HEK293T (cell line): ENCODE data around the gene DENND1B.

Source experiments
- CTCF ChIA-PET: fragments of 350-600 bp; formaldehyde crosslinking; extraction: SDS; loops from one replicate; lab custom pipeline; 2021; ENCODE audit warnings: antibody characterized with exemption, inconsistent platforms; lab: Yijun Ruan, JAX
- POLR2A ChIA-PET: fragments of 350-600 bp; formaldehyde crosslinking; extraction: SDS; loops from one replicate; lab custom pipeline; 2020; ENCODE audit warnings: antibody characterized with exemption, inconsistent platforms; lab: Yijun Ruan, JAX
- DNase-seq: peaks from one replicate; pipeline ENCODE4 v3.0.0; 2012; ENCODE audit warnings: mixed read lengths; ENCODE audit errors: extremely low spot score
- ARNT ChIP-seq: fragments of 450-650 bp; IDR thresholded peaks from 2 replicates; pipeline ENCODE4 v1.6.1; 2017; ENCODE audit warnings: mild to moderate bottlenecking
- BHLHE40 ChIP-seq: fragments of 450-650 bp; IDR thresholded peaks from 2 replicates; pipeline ENCODE4 v1.6.1; 2016; ENCODE audit warnings: mild to moderate bottlenecking, moderate library complexity, borderline replicate concordance
- CTBP1 ChIP-seq: fragments of 450-650 bp; IDR thresholded peaks from 2 replicates; pipeline ENCODE4 v1.6.1; 2016; ENCODE audit warnings: borderline replicate concordance
- ELF4 ChIP-seq: fragments of 450-650 bp; IDR thresholded peaks from 2 replicates; pipeline ENCODE4 v1.6.1; 2017; ENCODE audit warnings: antibody characterized with exemption
- FOXA1 ChIP-seq: fragments of 450-650 bp; IDR thresholded peaks from 2 replicates; pipeline ENCODE4 v1.6.1; 2016; ENCODE audit warnings: mild to moderate bottlenecking
- FOXK2 ChIP-seq: fragments of 450-650 bp; IDR thresholded peaks from 2 replicates; pipeline ENCODE4 v1.6.1; 2016; ENCODE audit warnings: mild to moderate bottlenecking
- FOXM1 ChIP-seq: fragments of 450-650 bp; IDR thresholded peaks from 2 replicates; pipeline ENCODE4 v1.6.1; 2017; ENCODE audit warnings: mild to moderate bottlenecking, borderline replicate concordance
- HDGF ChIP-seq: fragments of 450-650 bp; IDR thresholded peaks from 2 replicates; pipeline ENCODE4 v1.6.1; 2017; ENCODE audit warnings: antibody characterized with exemption, borderline replicate concordance
- L3MBTL2 ChIP-seq: fragments of 450-650 bp; conservative IDR thresholded peaks from 2 replicates; pipeline ENCODE4 v1.6.1; 2016; ENCODE audit warnings: mild to moderate bottlenecking
- LEF1 ChIP-seq: fragments of 450-650 bp; IDR thresholded peaks from 2 replicates; pipeline ENCODE4 v1.6.1; 2017; ENCODE audit warnings: mild to moderate bottlenecking, borderline replicate concordance
- NFRKB ChIP-seq: fragments of 450-650 bp; IDR thresholded peaks from 2 replicates; pipeline ENCODE4 v1.6.1; 2016; ENCODE audit warnings: mild to moderate bottlenecking, moderate library complexity
- PKNOX1 ChIP-seq: fragments of 450-650 bp; IDR thresholded peaks from 2 replicates; pipeline ENCODE4 v1.6.1; 2016
- SP1 ChIP-seq: fragments of 450-650 bp; IDR thresholded peaks from 2 replicates; pipeline ENCODE4 v1.6.1; 2017
- SUZ12 ChIP-seq: fragments of 450-650 bp; IDR thresholded peaks from 2 replicates; pipeline ENCODE4 v1.6.1; 2016; ENCODE audit warnings: mild to moderate bottlenecking
- TARDBP ChIP-seq: fragments of 450-650 bp; IDR thresholded peaks from 2 replicates; pipeline ENCODE4 v1.6.1; 2016
- ZNF384 ChIP-seq: fragments of 450-650 bp; IDR thresholded peaks from 2 replicates; pipeline ENCODE4 v1.6.1; 2016

The DENND1B gene

GRCh38 chr1:197800379-197801110 is 25.3 kb upstream of the DENND1B start:
- POLR2A ChIA-PET = no interaction called here
- CTCF ChIA-PET = no interaction called here
- DNase-seq = no peak
- no peak for TF ChIP-seq CTBP1
- no peak for TF ChIP-seq NFRKB
- TF ChIP-seq ARNT = no peak
- no peak for TF ChIP-seq SUZ12
- no peak for TF ChIP-seq BHLHE40
- TF ChIP-seq FOXK2 = no peak
- TF ChIP-seq PKNOX1 = no peak
- TF ChIP-seq TARDBP = no peak
- TF ChIP-seq FOXA1 = no peak
- TF ChIP-seq HDGF = no peak
- TF ChIP-seq FOXM1 = no peak
- TF ChIP-seq SP1 = no peak
- no peak for TF ChIP-seq ELF4
- TF ChIP-seq L3MBTL2 = no peak
- no peak for TF ChIP-seq LEF1

DNA sequence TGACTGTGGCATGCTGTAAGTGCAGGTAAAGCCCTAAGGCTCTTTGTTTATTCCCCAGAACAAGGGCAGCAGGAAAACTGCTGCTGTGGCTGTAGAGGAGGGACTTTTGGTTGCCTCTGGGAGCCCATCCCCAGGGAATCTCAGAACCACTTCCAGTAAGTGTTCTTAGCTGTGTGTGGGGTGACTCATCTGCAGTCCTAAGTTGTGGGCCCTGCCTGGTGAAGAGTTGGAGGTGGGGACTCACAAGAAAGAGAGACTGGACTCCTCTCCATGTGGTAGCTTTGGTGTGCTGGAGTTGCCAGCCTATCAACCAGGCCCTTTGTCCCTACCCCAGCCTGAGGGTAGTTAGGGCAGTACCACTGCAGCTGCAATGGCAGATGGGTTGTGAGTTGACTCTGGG is 24.0 kb upstream of the DENND1B start:
- ChIA-PET CTCF (no interaction called here), POLR2A (no interaction called here)
- no peak for DNase-seq
- TF ChIP-seq ARNT = no peak
- no peak for TF ChIP-seq FOXM1
- no peak for TF ChIP-seq HDGF
- TF ChIP-seq TARDBP = no peak
- TF ChIP-seq BHLHE40 = no peak
- no peak for TF ChIP-seq FOXK2
- TF ChIP-seq SUZ12 = no peak
- TF ChIP-seq CTBP1 = no peak
- TF ChIP-seq PKNOX1 = no peak
- no peak for TF ChIP-seq FOXA1

- DNase-seq = no peak
- TF ChIP-seq FOXA1 = no peak
- TF ChIP-seq PKNOX1 = peak; percentile 62; the same call in 1 of the 2 replicates
- CTCF ChIA-PET = interaction anchor here (0.6 kb wide), 1 partner anchor 201 kb away, joined by 3 read pairs; no protein-coding TSS in a partner anchor
- POLR2A ChIA-PET = no interaction called here
Measured at GRCh38 chr1:197798492-197798891, 23.2 kb upstream of the DENND1B start.

DNA sequence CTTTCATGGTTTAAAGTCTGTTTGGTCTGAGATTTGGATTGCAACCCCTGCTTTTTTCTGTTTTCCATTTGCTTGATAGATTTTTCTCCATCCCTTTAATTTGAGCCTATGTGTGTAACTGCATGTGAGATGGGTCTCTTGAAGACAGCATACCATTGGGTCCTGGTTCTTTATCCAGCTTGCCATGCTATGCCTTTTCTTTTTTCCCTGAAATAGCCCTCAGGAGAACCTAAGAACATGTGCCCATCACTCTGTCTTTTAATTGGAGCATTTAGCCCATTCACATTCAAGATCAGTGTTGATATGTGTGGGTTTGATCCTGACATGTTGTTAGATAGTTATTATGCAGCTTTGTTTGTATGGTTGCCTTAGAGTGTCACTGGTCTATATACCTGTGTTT is 21.7 kb upstream of the DENND1B start:
- POLR2A ChIA-PET = interaction anchor here (1.0 kb wide), 1 partner anchor 12 kb away, joined by 3 read pairs; no protein-coding TSS in a partner anchor

GRCh38 chr1:197788741-197789739 is 13.8 kb upstream of the DENND1B start:
- POLR2A ChIA-PET = no interaction called here
- no peak for DNase-seq
- CTCF ChIA-PET = no interaction called here
- TF ChIP-seq L3MBTL2 (no peak), CTBP1 (no peak), SP1 (no peak), FOXA1 (no peak), TARDBP (no peak), SUZ12 (no peak), ELF4 (no peak), PKNOX1 (no peak), BHLHE40 (no peak), HDGF (no peak), NFRKB (no peak), ARNT (no peak), ZNF384 (no peak), FOXM1 (no peak), FOXK2 (no peak), LEF1 (no peak)

More for the DNA sequence above, 21.7 kb upstream of the DENND1B start:
- no peak for TF ChIP-seq HDGF
- no peak for TF ChIP-seq PKNOX1
- TF ChIP-seq FOXA1 = no peak
- no peak for DNase-seq
- CTCF ChIA-PET = no interaction called here
